Gastroesophageal sphincter (tissue), 3 donors: ENCODE measurements around the gene PDHB.

Experiments
- POLR2A ChIP-seq, 2 donors: fragments of 450-650 bp; IDR thresholded peaks; one replicate each; pipeline ENCODE4 v1.6.1; 2017; ENCODE audit warnings: antibody characterized with exemption in 2 of 2, mild to moderate bottlenecking in 2 of 2, moderate library complexity in 1 of 2
- TF ChIP-seq, protein P1 (sequence below), 4 experiments: fragments of 200-600 bp in 2 of 4; fragments of 450-650 bp in 2 of 4; sonication (generic) in 1 of 4; IDR thresholded peaks; one replicate each; pipeline ENCODE4 v1.5.1; 2017 to 2019; ENCODE audit warnings: antibody characterized with exemption in 4 of 4, mild to moderate bottlenecking in 2 of 4, moderate library complexity in 2 of 4

DNA sequence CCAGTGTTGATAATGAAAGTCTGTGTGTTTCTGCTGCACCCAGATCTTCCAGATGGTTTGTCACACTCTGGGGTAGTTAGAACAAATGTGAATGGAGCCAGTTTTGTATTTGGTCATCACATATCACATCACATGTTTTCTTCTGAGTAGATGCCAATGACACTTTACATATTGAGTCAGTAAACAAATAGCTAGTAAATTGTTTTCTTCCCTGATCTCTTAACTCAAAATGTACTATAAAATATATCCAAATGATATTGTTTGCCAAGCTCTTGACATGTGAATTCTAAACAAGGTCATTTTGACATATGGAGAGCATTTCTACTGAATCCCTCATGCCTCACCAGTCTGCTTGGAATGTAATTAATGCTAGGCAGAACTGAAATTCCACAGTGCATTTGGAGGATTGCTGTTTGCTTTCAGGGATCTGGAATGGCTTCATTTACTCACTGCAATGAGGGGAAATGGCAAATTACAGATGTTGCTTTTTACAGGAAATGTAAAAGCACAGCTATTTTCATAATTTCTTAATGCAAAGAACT, 45.0 kb downstream of the PDHB start:
- TF ChIP-seq, protein P1, sequence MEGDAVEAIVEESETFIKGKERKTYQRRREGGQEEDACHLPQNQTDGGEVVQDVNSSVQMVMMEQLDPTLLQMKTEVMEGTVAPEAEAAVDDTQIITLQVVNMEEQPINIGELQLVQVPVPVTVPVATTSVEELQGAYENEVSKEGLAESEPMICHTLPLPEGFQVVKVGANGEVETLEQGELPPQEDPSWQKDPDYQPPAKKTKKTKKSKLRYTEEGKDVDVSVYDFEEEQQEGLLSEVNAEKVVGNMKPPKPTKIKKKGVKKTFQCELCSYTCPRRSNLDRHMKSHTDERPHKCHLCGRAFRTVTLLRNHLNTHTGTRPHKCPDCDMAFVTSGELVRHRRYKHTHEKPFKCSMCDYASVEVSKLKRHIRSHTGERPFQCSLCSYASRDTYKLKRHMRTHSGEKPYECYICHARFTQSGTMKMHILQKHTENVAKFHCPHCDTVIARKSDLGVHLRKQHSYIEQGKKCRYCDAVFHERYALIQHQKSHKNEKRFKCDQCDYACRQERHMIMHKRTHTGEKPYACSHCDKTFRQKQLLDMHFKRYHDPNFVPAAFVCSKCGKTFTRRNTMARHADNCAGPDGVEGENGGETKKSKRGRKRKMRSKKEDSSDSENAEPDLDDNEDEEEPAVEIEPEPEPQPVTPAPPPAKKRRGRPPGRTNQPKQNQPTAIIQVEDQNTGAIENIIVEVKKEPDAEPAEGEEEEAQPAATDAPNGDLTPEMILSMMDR (IDR thresholded peaks at IDR 0.05), result no peak
- no peak for TF ChIP-seq POLR2A (IDR thresholded peaks at IDR 0.05)
